LHCN-M2 (cell line): ENCODE measurements around the gene SAMD8. TPM values are rescaled to one million over a fixed set of nuclear protein-coding genes. Genes with fewer than 3 reads are reported as not detected.
"Not testable (repeated sequence)": the region's sequence is repeated elsewhere in the genome, so short reads cannot be mapped to it uniquely, and the experiment has no call there.

Source experiments
- DNase-seq: peaks from one replicate; pipeline ENCODE4 v3.0.0-alpha.2; 2012; ENCODE audit warnings: low read depth
- total RNA-seq: library from RNA; depleted of rRNA; stranded (reverse); fragments of >200 nt; gene quantifications from 2 replicates; pipeline ENCODE4 v1.2.3, GENCODE V29; 2014

Gene SAMD8
- total RNA-seq, 1 experiment from 2014 or later = 26.1 TPM

DNA sequence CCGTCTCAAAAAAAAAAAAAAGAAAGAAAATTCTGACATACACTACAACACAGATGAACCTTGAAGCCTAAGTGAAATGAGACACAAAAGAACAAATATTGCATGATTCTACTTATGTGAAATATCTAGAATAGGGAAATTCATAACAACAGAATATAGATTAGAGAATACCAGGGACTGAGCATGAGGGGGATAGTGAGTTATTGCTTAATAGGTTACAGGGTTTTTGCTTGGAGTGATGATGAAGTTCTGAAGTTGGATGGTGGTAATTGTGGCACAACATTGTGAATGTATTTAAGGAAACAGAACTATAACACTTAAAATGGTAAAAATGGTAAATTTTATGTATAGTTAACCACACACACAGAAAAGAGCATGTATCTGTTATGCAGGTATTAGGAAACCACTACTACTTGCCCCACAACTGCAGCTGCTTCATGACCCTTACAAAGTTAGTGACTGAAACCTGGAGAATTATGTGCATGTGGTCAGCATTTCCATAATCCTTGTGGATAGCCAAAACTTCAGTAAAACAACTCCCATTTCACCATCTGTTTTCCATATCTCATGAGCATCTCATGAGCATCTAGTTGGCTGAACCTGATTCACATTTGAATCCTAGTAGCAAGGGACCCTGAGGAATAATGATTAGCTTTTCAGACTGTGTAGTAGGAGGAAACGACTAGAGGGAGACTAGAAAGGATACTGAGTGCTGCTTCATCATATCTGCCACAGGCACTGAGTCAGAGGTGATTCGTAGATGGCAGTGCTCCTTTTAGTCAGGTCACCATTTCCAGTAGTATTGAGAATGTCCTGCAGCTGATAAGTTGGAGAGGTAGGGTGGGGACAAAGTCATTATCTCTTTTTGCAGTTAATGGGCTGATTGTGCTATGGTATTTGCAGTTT lies 26.3 kb downstream of the SAMD8 start:
- DNase-seq = peak; percentile 81

- no peak for DNase-seq
These were observed 28.8 kb downstream of the SAMD8 start for GRCh38 chr10:75140246-75140645.

- DNase-seq = peak; percentile 19
These were observed 31.9 kb downstream of the SAMD8 start for GRCh38 chr10:75143353-75143752.

DNA sequence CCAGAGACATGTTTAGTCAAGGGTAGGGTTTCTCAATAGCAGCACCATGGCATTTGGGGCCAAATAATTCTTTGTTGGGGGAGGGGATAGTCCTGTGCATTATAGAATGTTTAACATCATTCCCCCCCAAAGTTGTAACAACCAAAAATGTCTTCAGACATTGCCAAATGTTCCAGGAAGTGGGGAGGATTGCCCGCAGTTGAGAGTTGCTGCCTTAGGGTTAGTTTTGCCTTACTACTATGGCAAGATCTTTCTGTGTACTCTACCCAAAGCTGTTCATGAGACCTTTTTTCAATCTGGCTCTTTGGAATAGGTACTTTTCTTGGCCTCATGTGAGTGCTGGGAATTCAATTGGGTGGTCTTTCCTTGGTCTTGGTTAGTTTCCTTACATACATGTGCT lies 34.1 kb downstream of the SAMD8 start:
- DNase-seq = no peak

DNA sequence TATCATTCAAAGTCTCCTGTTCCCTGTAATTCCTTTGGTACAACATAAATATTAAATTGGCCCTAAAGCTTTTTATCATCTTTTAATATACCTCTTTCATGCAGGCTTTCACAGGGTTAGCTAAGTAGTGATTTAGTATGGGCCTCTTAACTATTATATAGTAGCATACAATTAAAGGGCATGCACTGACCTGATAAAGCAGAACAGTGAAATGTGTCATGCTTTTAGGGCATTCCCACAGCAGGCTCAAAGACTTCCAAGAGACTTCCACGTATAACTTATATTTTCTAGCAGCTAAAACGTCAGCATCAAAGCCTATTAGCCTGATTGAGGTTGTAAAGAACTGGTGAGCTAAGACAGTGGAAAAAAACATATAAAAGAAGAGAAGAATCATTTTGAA lies 35.3 kb downstream of the SAMD8 start:
- DNase-seq = no peak

DNA sequence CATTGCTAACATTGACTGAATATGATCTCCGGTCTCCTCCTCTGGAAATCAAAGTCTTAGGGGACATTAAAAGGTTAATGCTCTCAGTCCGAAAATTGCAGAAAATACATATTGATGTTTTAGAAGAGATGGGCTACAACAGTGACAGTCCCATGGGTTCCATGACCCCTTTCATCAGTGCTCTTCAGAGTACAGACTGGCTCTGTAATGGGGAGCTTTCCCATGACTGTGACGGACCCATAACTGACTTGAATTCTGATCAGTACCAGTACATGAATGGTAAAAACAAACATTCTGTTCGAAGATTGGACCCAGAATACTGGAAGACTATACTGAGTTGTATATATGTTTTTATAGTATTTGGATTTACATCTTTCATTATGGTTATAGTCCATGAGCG lies 39.2 kb downstream of the SAMD8 start:
- no peak for DNase-seq

DNA sequence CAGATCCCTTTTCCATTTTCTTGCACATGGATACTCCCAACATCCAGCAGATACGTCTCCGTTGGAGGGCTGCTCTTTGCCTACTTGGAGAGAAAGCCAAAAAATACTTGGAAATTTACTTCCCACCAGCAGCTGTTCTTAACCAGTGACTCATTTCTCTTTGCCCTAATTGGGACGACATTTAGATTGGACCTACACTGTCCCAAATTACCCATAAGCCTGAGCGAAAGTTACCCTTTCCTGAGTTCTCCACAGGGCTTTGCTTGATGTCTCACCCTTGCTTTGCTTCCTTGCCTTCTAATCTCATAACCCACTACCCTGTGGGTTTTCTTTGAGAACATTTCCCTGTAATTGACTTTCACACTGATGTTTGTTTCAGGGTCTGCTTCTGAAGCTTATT lies 48.1 kb downstream of the SAMD8 start:
- DNase-seq = peak; percentile 77

GRCh38 chr10:75165684-75166622 lies 54.5 kb downstream of the SAMD8 start:
- peak; percentile 48 for DNase-seq

DNA sequence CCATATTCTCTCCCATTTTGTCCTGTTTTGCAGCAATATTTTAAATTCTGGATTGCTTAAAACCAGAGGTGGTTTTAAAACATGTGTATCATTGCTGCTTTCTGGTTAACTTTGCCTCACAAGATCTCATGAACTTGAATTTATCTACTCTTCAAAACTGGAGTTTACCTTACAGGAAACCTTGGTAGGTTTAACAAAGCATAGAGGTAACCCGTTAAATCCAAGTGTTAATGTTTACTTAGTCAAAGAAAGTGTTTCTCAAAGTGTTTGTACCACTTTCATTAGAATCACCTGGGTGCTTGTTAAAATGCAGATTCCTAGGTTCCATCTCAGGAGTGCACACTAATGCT lies 55.1 kb downstream of the SAMD8 start:
- no peak for DNase-seq

- DNase-seq = no peak
These were observed 56.8 kb downstream of the SAMD8 start for GRCh38 chr10:75168275-75168674.

GRCh38 chr10:75170215-75170614 lies 58.8 kb downstream of the SAMD8 start:
- no peak for DNase-seq

GRCh38 chr10:75175046-75175445 lies 63.6 kb downstream of the SAMD8 start:
- no peak for DNase-seq

DNA sequence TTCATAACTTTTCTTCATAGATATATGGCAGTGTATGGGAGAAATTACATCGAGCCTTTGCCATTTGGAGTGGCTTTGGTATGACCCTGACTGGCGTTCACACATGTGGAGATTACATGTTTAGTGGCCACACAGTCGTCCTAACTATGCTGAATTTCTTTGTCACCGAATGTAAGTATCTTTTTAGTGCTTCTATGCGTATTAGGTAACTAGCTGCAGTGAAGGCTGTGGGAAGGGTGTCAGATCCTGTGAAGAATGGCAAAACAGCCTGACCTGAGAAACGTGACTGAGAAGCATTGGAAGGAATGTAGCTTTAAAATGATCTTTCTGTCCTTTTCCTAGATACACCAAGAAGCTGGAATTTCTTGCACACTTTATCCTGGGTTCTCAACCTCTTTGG lies 64.6 kb downstream of the SAMD8 start:
- no peak for DNase-seq

DNA sequence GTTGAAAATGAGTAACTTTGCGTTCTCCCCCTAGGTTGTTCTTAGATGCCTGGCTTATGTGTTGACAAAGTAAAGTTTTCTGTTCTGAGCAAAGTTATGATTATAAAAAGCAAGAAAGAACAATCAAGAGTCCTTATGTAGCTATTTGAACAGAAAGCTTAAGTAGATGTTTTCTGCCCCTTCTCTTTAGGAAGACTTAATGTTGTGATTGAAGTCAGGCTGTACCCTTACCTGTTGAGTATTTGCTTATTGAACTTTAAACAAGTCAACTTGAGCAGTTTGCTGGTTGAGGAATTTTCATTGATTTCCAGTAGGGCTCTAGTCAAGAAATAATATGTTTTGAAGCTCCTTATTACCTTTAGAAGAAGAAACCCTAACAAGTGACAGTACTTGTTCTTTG lies 65.3 kb downstream of the SAMD8 start:
- DNase-seq = no peak

GRCh38 chr10:75179657-75180177 lies 68.3 kb downstream of the SAMD8 start:
- no peak for DNase-seq

- DNase-seq = no peak
These were observed 69.1 kb downstream of the SAMD8 start for GRCh38 chr10:75180592-75180991.

DNA sequence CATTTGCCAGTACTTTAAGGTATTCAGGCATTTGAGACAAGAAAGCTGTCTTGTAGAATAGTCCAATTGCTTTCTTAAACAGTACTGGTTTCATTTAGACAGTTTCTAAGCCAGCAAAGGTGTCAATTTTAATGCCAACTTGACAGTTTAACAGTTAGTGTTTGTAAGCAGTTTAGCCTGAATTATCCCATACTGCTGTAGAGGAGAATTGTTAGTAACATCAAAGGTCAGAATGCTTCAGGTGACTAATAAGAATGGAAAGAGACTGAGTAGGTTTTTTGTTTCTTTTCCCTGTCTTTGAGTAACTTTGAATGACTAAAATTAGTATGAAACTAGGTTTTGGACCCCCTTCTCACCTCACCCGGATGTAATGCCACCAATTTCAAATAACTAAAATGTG lies 69.6 kb downstream of the SAMD8 start:
- DNase-seq = no peak

DNA sequence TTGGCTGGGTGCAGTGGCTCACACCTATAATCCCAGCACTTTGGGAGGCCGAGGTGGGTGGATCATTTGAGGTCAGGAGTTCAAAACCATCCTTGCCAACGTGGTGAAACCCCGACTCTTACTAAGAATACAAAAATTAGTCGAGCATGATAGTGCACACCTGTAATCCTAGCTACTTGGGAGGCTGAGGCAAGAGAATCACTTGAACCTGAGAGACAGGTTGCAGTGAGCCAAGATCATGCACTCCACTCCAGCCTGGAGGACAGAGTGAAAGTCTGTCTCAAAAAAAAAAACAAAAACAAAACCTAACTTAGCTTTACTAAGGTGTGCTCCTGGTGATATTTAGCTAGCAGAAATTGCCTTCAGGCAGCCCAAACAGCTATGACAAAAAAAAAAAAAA lies 74.9 kb downstream of the SAMD8 start:
- DNase-seq = no peak

DNA sequence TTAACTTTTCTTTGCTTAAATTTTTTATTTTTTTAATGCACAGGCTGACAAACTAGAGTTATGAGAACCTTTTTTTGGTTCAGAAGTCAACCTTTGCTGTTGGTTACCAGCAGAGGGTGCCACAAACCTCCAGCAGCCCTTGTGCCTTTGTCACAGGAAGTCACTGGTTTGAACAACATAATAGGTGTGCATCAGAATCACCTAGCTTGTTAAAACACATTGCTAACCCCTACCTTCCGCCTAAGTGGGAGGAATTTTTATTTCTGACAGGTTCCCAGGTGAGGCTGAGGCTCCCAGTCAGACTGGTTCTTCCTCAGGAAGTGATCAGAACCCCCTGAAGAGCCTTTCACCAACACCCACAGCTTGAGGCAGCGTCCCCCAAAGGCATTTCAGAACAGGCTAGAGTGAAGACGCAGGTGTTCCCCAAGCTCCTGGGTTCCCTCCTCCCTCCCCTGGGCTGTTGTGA lies 76.5 kb downstream of the SAMD8 start:
- peak; percentile 43 for DNase-seq

GRCh38 chr10:75188522-75188921 lies 77.1 kb downstream of the SAMD8 start:
- not testable (repeated sequence) for DNase-seq

DNA sequence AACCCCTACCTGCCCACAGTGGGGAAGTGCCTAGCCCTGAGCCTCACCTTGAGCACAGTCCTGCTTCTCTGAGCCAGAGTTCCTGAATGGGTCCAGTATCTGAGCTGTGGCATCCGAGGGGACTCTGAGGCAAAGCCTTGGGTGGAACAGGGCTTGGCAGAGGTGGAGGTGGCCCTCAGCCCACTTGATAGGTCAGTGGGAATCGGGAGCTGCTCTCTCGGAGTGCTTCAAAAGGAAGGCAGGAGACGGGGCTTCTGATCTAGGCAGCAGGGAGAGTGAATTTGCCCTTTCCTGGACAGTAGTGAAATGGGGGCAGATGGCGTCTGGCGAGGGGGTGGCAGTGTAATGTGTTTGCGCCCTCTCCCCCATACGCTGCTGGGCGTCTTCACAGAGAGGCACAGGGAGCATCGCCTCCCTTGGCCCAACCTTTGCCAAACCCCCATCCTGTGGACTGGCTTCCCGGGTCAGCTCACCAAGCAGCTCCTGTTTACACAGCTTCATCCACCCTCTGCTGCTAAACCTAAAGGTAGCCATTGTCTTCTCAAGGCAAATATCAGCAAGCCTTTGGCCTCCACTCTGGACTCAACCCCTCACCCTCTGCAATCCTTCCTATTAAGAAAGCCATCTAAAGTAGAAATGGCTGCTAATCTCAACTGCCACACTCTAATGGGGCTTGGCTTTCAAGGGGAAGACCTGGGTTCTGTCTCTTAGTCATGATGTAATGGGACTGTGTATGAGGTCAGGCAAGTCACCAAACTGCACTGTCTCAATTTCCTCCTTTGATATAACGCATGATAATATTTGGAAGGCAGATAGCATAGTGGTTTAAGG lies 78.0 kb downstream of the SAMD8 start:
- no peak for DNase-seq
